HepG2 (cell line): ENCODE data around the gene UPF3A.

ENCODE experiments used
- MAFK ChIP-seq, 2 experiments: IDR thresholded peaks in 1 of 2; conservative IDR thresholded peaks in 1 of 2; 2 replicates each; pipeline ENCODE4 v1.6.1; 2011; ENCODE audit warnings: improper control_type of control experiment in 2 of 2, low read length in 2 of 2
- POLR2A ChIP-seq, 2 experiments: IDR thresholded peaks; 2 replicates each; pipeline ENCODE4 v1.6.1; 2011; ENCODE audit warnings: low read depth in 2 of 2, low read length in 2 of 2, mild to moderate bottlenecking in 1 of 2, moderate library complexity in 1 of 2; ENCODE audit not compliant: insufficient read depth in 1 of 2
- ZNF607 ChIP-seq: sonication (generic); formaldehyde crosslinking; IDR thresholded peaks from 2 replicates; pipeline ENCODE4 v1.5.1; 2020; ENCODE audit warnings: missing genetic modification reagents, mild to moderate bottlenecking, borderline replicate concordance
- ZNF777 ChIP-seq: sonication (generic); formaldehyde crosslinking; IDR thresholded peaks from 2 replicates; pipeline ENCODE4 v1.4.0; 2020; ENCODE audit warnings: missing genetic modification reagents

GRCh38 chr13:114283576-114283975, 2.2 kb downstream of the UPF3A start:
- TF ChIP-seq ZNF777 = no peak
- TF ChIP-seq POLR2A (IDR thresholded peaks at IDR 0.05; ENCODE audit: insufficient read depth in 1 of 2, low read depth in 2 of 2, low read length in 2 of 2) = no peak
- TF ChIP-seq MAFK (conservative IDR thresholded peaks at IDR 0.05 in 1 of 2, IDR thresholded peaks at IDR 0.05 in 1 of 2; ENCODE audit: low read length in 2 of 2) = no peak
- TF ChIP-seq ZNF607 (CRISPR knock-in tag) = no peak
